IPS-18a (cell line): ENCODE results near the gene CD2.

Experiments
- H3K27ac ChIP-seq: one replicate; pipeline ENCODE4 v1.5.1; 2013; ENCODE audit warnings: low read length
- H3K27me3 ChIP-seq: one replicate; pipeline ENCODE4 v1.6.1; 2013; ENCODE audit warnings: mild to moderate bottlenecking, low read length; ENCODE audit not compliant: control insufficient read depth, insufficient read depth
- H3K36me3 ChIP-seq: one replicate; pipeline ENCODE4 v1.6.1; 2013; ENCODE audit warnings: low read depth, low read length; ENCODE audit not compliant: control insufficient read depth
- H3K4me1 ChIP-seq: one replicate; pipeline ENCODE4 v1.6.1; 2013; ENCODE audit warnings: low read depth, low read length; ENCODE audit not compliant: control insufficient read depth
- H3K4me3 ChIP-seq: one replicate; pipeline ENCODE4 v1.5.1; 2013; ENCODE audit warnings: low read length
- H3K9ac ChIP-seq: one replicate; pipeline ENCODE4 v1.6.1; 2013; ENCODE audit warnings: mild to moderate bottlenecking, low read length, moderate library complexity
- H3K9me3 ChIP-seq: one replicate; pipeline ENCODE4 v1.6.1; 2013; ENCODE audit warnings: low read depth, low read length; ENCODE audit not compliant: control insufficient read depth

The CD2 gene

DNA sequence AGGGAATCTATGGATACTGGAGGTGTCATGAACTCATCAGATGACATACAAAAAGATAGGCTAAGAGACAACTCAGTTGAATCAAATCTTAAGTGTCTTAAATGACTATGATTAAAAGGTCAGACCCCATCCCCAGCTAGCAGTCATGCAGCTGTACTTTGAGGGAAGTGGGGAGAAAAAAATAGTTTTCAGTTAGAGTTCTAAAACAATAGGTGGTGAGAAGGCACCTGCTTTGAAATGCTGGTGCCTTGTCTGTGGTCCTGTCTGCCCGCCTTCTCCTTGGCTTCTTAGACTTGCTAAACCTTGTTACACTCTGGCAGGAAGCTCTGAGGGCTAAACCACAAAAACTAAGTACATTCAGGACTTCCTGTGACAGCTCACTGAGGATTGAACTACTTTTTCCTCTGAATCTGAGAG lies 15.3 kb downstream of the CD2 start:
- H3K9ac ChIP-seq, result no peak overlapping the region
- no peak overlapping the region for H3K27ac ChIP-seq
- no peaks in the 10 kb centered on the region for H3K4me1 ChIP-seq

DNA sequence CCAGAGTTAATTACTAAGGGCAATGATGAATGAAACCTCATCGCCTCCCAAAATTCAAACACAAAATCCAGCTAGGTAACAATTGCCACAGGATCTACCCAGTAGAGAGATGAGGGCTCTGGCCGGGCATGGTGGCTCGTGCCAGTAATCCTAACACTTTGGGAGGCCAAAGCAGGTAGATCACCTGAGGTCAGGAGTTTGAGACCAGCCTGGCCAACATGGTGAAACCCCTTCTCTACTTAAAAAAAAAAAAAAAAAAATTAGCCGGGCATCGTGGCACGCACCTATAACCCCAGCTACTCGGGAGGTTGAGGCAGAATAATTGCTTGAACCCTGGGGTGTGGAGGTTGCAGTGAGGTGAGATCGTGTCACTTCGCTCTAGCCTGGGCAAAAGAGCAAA lies 15.8 kb downstream of the CD2 start:
- Histone ChIP-seq H3K36me3 (no peaks in the 10 kb centered on the region), H3K9ac (no peak overlapping the region), H3K27me3 (no peaks in the 10 kb centered on the region), H3K4me3 (no peak overlapping the region), H3K27ac (no peak overlapping the region), H3K4me1 (no peaks in the 10 kb centered on the region), H3K9me3 (no peaks in the 10 kb centered on the region)

More for the DNA sequence above, 15.3 kb downstream of the CD2 start:
- Histone ChIP-seq H3K9me3 (no peaks in the 10 kb centered on the region), H3K4me3 (no peak overlapping the region), H3K36me3 (no peaks in the 10 kb centered on the region), H3K27me3 (no peaks in the 10 kb centered on the region)

- Histone ChIP-seq H3K9me3 (no peaks in the 10 kb centered on the region), H3K4me3 (no peak overlapping the region), H3K27me3 (no peaks in the 10 kb centered on the region), H3K36me3 (no peaks in the 10 kb centered on the region), H3K27ac (no peak overlapping the region), H3K9ac (no peak overlapping the region), H3K4me1 (no peaks in the 10 kb centered on the region)
Measured at GRCh38 chr1:116770625-116771024, 16.4 kb downstream of the CD2 start.

- no peaks in the 10 kb centered on the region for H3K4me1 ChIP-seq
- no peaks in the 10 kb centered on the region for H3K27me3 ChIP-seq
- no peaks in the 10 kb centered on the region for H3K9me3 ChIP-seq
- no peak overlapping the region for H3K27ac ChIP-seq
- H3K9ac ChIP-seq, result no peak overlapping the region
- no peaks in the 10 kb centered on the region for H3K36me3 ChIP-seq
- H3K4me3 ChIP-seq, result no peak overlapping the region
Measured at GRCh38 chr1:116771997-116772647, 17.9 kb downstream of the CD2 start.

DNA sequence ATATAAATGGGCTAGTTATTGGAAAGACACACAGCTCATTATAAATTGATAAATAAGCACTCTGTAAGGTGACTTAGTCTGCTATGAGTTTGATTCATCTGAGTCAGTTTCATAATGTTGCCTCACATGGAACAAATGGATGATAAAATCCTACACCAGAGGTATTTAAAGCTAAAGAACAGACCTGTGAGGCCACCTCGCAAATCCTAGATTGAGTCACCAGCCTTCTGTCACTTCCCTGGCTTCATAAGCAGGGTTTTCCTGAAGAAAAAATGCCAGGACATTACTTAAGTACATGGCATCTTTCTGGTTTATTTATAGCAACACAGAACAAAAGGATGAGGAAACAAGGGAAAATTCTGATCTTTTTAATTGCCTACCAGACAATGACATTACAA lies 18.4 kb downstream of the CD2 start:
- H3K36me3 ChIP-seq, result no peaks in the 10 kb centered on the region
- H3K4me1 ChIP-seq, result no peaks in the 10 kb centered on the region
- no peak overlapping the region for H3K27ac ChIP-seq
- H3K27me3 ChIP-seq, result no peaks in the 10 kb centered on the region
- H3K4me3 ChIP-seq, result no peak overlapping the region
- H3K9ac ChIP-seq, result no peak overlapping the region
- no peaks in the 10 kb centered on the region for H3K9me3 ChIP-seq

GRCh38 chr1:116775116-116775752 lies 21.0 kb downstream of the CD2 start:
- Histone ChIP-seq H3K36me3 (no peaks in the 10 kb centered on the region), H3K27me3 (no peaks in the 10 kb centered on the region), H3K9me3 (no peaks in the 10 kb centered on the region), H3K4me3 (no peak overlapping the region), H3K27ac (no peak overlapping the region), H3K4me1 (peaks cover 6% of the 10 kb centered on the region), H3K9ac (no peak overlapping the region)

- no peak overlapping the region for H3K4me3 ChIP-seq
- no peak overlapping the region for H3K27ac ChIP-seq
Measured at GRCh38 chr1:116777831-116778830, 23.9 kb downstream of the CD2 start.

DNA sequence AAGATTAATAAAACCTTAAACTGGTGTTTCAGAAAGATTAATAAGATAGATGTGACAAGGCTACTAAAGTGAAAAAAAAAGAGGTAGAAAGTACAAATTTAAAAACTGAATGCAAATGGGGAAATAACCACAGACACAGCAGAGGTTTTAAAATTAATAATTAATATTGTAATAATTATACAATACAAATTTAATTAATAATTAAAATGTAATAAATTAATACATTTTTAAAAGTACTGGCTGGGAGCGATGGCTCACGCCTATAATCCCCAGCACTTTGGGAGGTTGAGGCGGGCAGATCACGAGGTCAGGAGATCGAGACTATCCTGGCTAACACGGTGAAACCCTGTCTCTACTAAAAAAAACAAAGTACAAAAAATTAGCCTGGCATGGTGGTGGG lies 26.8 kb downstream of the CD2 start:
- H3K27ac ChIP-seq, result no peak overlapping the region
- peaks cover 6% of the 10 kb centered on the region for H3K4me1 ChIP-seq
- no peaks in the 10 kb centered on the region for H3K27me3 ChIP-seq
- no peak overlapping the region for H3K9ac ChIP-seq
- H3K36me3 ChIP-seq, result no peaks in the 10 kb centered on the region
- H3K9me3 ChIP-seq, result no peaks in the 10 kb centered on the region
- H3K4me3 ChIP-seq, result no peak overlapping the region

More at GRCh38 chr1:116777831-116778830, 23.9 kb downstream of the CD2 start:
- Histone ChIP-seq H3K9me3 (no peaks in the 10 kb centered on the region), H3K27me3 (no peaks in the 10 kb centered on the region), H3K36me3 (no peaks in the 10 kb centered on the region), H3K9ac (no peak overlapping the region), H3K4me1 (peaks cover 6% of the 10 kb centered on the region)

DNA sequence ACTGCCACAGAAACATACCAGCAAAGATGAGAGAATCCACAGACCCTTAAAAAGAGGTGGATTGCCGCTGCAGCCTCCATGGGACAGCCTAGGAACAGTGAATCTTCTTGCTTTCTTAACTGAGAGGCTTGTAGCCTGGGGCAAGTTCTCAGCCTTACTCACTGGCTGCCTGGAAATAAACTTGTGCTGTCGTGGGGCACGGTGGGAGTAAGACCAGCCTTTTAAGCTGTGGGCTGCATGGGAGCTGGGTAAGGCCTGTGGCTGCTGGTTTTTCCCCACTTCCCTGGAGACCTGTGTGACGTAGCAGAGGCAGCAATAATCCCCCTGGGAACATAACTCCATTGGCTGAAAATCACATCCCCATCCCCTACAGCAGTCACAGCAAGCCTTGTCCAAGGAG lies 30.8 kb downstream of the CD2 start:
- H3K9ac ChIP-seq, result no peak overlapping the region
- H3K4me1 ChIP-seq, result no peaks in the 10 kb centered on the region
- H3K9me3 ChIP-seq, result no peaks in the 10 kb centered on the region
- H3K4me3 ChIP-seq, result no peak overlapping the region
- H3K36me3 ChIP-seq, result no peaks in the 10 kb centered on the region
- no peak overlapping the region for H3K27ac ChIP-seq
- no peaks in the 10 kb centered on the region for H3K27me3 ChIP-seq

DNA sequence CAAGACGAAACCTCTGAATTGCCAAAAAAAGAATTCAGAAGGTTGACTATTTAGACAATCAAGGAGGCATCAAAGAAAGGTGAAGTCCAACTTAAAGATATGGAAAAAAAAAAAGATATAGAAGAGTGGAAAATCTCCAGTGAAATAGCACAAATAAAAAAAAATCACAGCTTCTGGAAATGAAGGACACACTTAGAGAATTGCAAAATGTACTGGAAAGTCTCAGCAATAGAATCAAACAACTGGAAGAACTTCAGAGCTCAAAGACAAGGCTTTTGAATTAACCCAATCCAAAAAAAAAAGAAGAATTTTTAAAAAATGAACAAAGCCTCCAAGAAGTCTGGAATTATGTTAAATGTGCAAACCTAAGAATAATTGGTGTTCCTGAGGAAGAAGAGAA lies 31.8 kb downstream of the CD2 start:
- no peaks in the 10 kb centered on the region for H3K27me3 ChIP-seq
- no peaks in the 10 kb centered on the region for H3K4me1 ChIP-seq
- no peak overlapping the region for H3K4me3 ChIP-seq
- H3K9ac ChIP-seq, result no peak overlapping the region
- H3K9me3 ChIP-seq, result no peaks in the 10 kb centered on the region
- no peaks in the 10 kb centered on the region for H3K36me3 ChIP-seq
- H3K27ac ChIP-seq, result no peak overlapping the region

DNA sequence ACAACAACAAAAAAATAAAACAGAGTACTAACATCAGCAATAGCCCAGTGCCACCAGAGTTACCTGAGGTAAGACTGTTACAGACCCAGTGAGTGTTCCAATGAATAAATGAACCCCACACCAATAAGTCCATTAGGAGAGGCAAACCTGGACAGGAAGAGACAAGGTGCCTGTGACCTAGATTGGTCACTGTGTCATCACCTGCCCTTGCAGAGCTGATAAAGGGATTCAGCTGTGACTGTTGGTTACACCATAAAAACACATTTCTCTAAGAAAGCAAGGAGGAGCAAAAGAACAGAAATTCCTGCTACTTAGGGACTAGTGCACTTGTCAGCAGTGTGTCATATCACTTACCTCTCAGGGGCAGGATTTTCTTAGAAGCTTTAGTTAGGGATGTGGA lies 37.5 kb downstream of the CD2 start:
- no peak overlapping the region for H3K9ac ChIP-seq
- H3K9me3 ChIP-seq, result no peaks in the 10 kb centered on the region
- no peak overlapping the region for H3K27ac ChIP-seq
- no peaks in the 10 kb centered on the region for H3K27me3 ChIP-seq
- no peaks in the 10 kb centered on the region for H3K36me3 ChIP-seq
- peaks cover 5% of the 10 kb centered on the region for H3K4me1 ChIP-seq
- H3K4me3 ChIP-seq, result no peak overlapping the region
